IMR-90 (cell line): Measurements from ENCODE around the gene HES4. TPM values are rescaled to one million over a fixed set of nuclear protein-coding genes. Genes with fewer than 3 reads are reported as not detected.
A peak's percentile ranks its signal among the peaks of the same experiment; 100 is the strongest.

ENCODE experiments used
- ATAC-seq: fragments of 200-7000 bp; cut with Tn5 transposase; 2 replicates; pipeline ENCODE4 v1.9.1; 2020; ENCODE audit warnings: low read depth, mild to moderate bottlenecking, moderate library complexity
- BruUV-seq: library from RNA; stranded (reverse); fragments of 400-500 nt; replicated peaks from 2 replicates; lab custom pipeline; 2021; lab: Mats Ljungman, UMichigan
- CTCF ChIA-PET: fragments of 300-600 bp; formaldehyde crosslinking; extraction: SDS; loops from one replicate; lab custom pipeline; 2021; ENCODE audit warnings: antibody characterized with exemption; lab: Yijun Ruan, JAX
- POLR2A ChIA-PET: fragments of 300-600 bp; sonication (Branson Sonifier 250); formaldehyde crosslinking; loops from one replicate; lab custom pipeline; 2022; ENCODE audit warnings: antibody characterized with exemption; ENCODE audit not compliant: unreplicated experiment; lab: Charles Lee
- DNase-seq: peaks from one replicate; pipeline ENCODE4 v3.0.0; 2013
- H2AFZ ChIP-seq: replicated peaks from 2 replicates; pipeline ENCODE3; 2013; ENCODE audit warnings: low read length, mild to moderate bottlenecking; ENCODE audit not compliant: poor library complexity
- H2AK5ac ChIP-seq: 2 replicates; pipeline ENCODE4 v1.6.1; 2013; ENCODE audit warnings: low read depth, low read length, inconsistent platforms
- H2AK9ac ChIP-seq: replicated peaks from 2 replicates; pipeline ENCODE3; 2013; ENCODE audit warnings: mild to moderate bottlenecking, low read depth, low read length, moderate library complexity; ENCODE audit not compliant: poor library complexity
- H2BK120ac ChIP-seq: 2 replicates; pipeline ENCODE4 v1.6.1; 2013; ENCODE audit warnings: low read depth, low read length, inconsistent platforms
- H2BK15ac ChIP-seq: 3 replicates; pipeline ENCODE4 v1.6.1; 2013; ENCODE audit warnings: low read depth, low read length, inconsistent platforms
- H2BK20ac ChIP-seq: 2 replicates; pipeline ENCODE4 v1.6.1; 2013; ENCODE audit warnings: low read depth, mild to moderate bottlenecking, inconsistent platforms, low read length, moderate library complexity
- H2BK5ac ChIP-seq: 2 replicates; pipeline ENCODE4 v1.6.1; 2013; ENCODE audit warnings: mild to moderate bottlenecking, low read depth, low read length, inconsistent platforms; ENCODE audit not compliant: poor library complexity, severe bottlenecking
- H3K14ac ChIP-seq: replicated peaks from 2 replicates; pipeline ENCODE4 v1.6.1; 2013; ENCODE audit warnings: low read depth, low read length, inconsistent platforms
- H3K18ac ChIP-seq: 2 replicates; pipeline ENCODE4 v1.6.1; 2013; ENCODE audit warnings: low read depth, low read length, control low read depth
- H3K23ac ChIP-seq: 2 replicates; pipeline ENCODE4 v1.6.1; 2013; ENCODE audit warnings: low read depth, low read length, inconsistent platforms
- H3K27ac ChIP-seq: 2 replicates; pipeline ENCODE4 v1.5.1; 2013; ENCODE audit warnings: mild to moderate bottlenecking, control low read depth, low read length; ENCODE audit not compliant: insufficient read depth
- H3K27me3 ChIP-seq: 2 replicates; pipeline ENCODE4 v1.6.1; 2013; ENCODE audit warnings: low read length; ENCODE audit not compliant: control insufficient read depth, insufficient read depth
- H3K36me3 ChIP-seq: 2 replicates; pipeline ENCODE4 v1.6.1; 2013; ENCODE audit warnings: low read length, mixed read lengths; ENCODE audit not compliant: control insufficient read depth, insufficient read depth
- H3K4ac ChIP-seq: 2 replicates; pipeline ENCODE4 v1.6.1; 2013; ENCODE audit warnings: low read depth, low read length, inconsistent platforms
- H3K4me1 ChIP-seq: 2 replicates; pipeline ENCODE4 v1.6.1; 2013; ENCODE audit warnings: low read length, mixed read lengths; ENCODE audit not compliant: control insufficient read depth, insufficient read depth
- H3K4me2 ChIP-seq: 2 replicates; pipeline ENCODE4 v1.6.1; 2013; ENCODE audit warnings: low read depth, mild to moderate bottlenecking, control low read depth, low read length, moderate library complexity
- H3K4me3 ChIP-seq: 2 replicates; pipeline ENCODE4 v1.5.1; 2013; ENCODE audit warnings: low read depth, mild to moderate bottlenecking, control low read depth, low read length, moderate library complexity; ENCODE audit not compliant: insufficient read depth
- H3K56ac ChIP-seq: 2 replicates; pipeline ENCODE4 v1.6.1; 2013; ENCODE audit warnings: low read length, inconsistent platforms; ENCODE audit not compliant: insufficient read depth; ENCODE audit errors: extremely low read depth
- H3K79me1 ChIP-seq, 2 experiments: 2 replicates each; pipeline ENCODE4 v1.6.1; 2013; ENCODE audit warnings: low read length in 2 of 2, inconsistent platforms in 1 of 2, low read depth in 1 of 2
- H3K9ac ChIP-seq: 2 replicates; pipeline ENCODE4 v1.6.1; 2013; ENCODE audit warnings: low read depth, low read length, control low read depth
- H3K9me1 ChIP-seq: 2 replicates; pipeline ENCODE4 v1.6.1; 2013; ENCODE audit warnings: low read length, inconsistent platforms; ENCODE audit not compliant: insufficient read depth
- H3K9me3 ChIP-seq: 2 replicates; pipeline ENCODE4 v1.6.1; 2013; ENCODE audit warnings: low read length; ENCODE audit not compliant: control insufficient read depth, insufficient read depth
- H4K20me1 ChIP-seq: 2 replicates; pipeline ENCODE4 v1.6.1; 2013; ENCODE audit warnings: low read length, inconsistent platforms; ENCODE audit not compliant: insufficient read depth
- H4K5ac ChIP-seq: 2 replicates; pipeline ENCODE4 v1.6.1; 2013; ENCODE audit warnings: mild to moderate bottlenecking, low read depth, low read length, control low read depth
- H4K8ac ChIP-seq, 2 experiments: 2 replicates each; pipeline ENCODE4 v1.6.1; 2013; ENCODE audit warnings: low read depth in 2 of 2, low read length in 2 of 2, control low read depth in 1 of 2, inconsistent platforms in 1 of 2
- H4K91ac ChIP-seq: 2 replicates; pipeline ENCODE4 v1.6.1; 2013; ENCODE audit warnings: low read depth, low read length, inconsistent platforms; ENCODE audit not compliant: insufficient read depth
- BHLHE40 ChIP-seq: fragments of 150-350 bp; IDR thresholded peaks from 2 replicates; pipeline ENCODE4 v1.6.1; 2016; ENCODE audit warnings: mild to moderate bottlenecking, low read depth, low read length
- CEBPB ChIP-seq: IDR thresholded peaks from 2 replicates; pipeline ENCODE4 v1.6.1; 2012; ENCODE audit warnings: low read depth, low read length, improper control_type of control experiment
- CHD1 ChIP-seq: IDR thresholded peaks from 2 replicates; pipeline ENCODE4 v1.6.1; 2012; ENCODE audit warnings: low read depth, low read length, improper control_type of control experiment
- FOS ChIP-seq: fragments of 150-350 bp; IDR thresholded peaks from 2 replicates; pipeline ENCODE4 v1.6.1; 2016; ENCODE audit warnings: low read depth, low read length
- POLR2A ChIP-seq: IDR thresholded peaks from 2 replicates; pipeline ENCODE4 v1.6.1; 2012; ENCODE audit warnings: mild to moderate bottlenecking, low read depth, low read length
- RFX5 ChIP-seq: IDR thresholded peaks from 2 replicates; pipeline ENCODE4 v1.8.0; 2012; ENCODE audit warnings: low read depth, mild to moderate bottlenecking, low read length, moderate library complexity
- WGBS, 2 experiments: methylation state at CpG; one replicate each; pipeline versions ENCODE4 v1.1.5 to v1.1.7; 2013; ENCODE audit warnings: missing lambda C conversion rate in 2 of 2; ENCODE audit not compliant: insufficient read length in 1 of 2; ENCODE audit errors: extremely low coverage in 2 of 2; 5-methylcytosine and 5-hydroxymethylcytosine counted together
- dilution Hi-C: fragments of 300-500 bp; cut with HindIII; formaldehyde crosslinking; loops from one replicate; pipeline ENCODE4 v1.14.3; 2018; ENCODE audit warnings: low sequenced_read_pairs; ENCODE audit not compliant: unreplicated experiment
- in situ Hi-C: fragments of 300-500 bp; cut with MboI; formaldehyde crosslinking; loops from 3 replicates; pipeline ENCODE4 v1.14.3; 2019; ENCODE audit warnings: low sequenced_read_pairs, inconsistent platforms, mixed read lengths
- intact Hi-C: fragments of 100-400 bp; cut with micrococcal nuclease; formaldehyde crosslinking; loops from 2 replicates; pipeline ENCODE4 v1.10.0; 2022
- polyA plus RNA-seq, 3 experiments: library from polyadenylated mRNA; depleted of rRNA; stranded (reverse); fragments of >200 nt; gene quantifications; 2 replicates each; pipeline ENCODE4 v1.2.3, GENCODE V29; 2012; ENCODE audit warnings: low replicate concordance in 1 of 3
- total RNA-seq: library from RNA; depleted of rRNA; stranded (reverse); fragments of >200 nt; gene quantifications from 2 replicates; pipeline ENCODE4 v1.2.3, GENCODE V29; 2012
- TF ChIP-seq, protein P1 (sequence below): fragments of 150-350 bp; IDR thresholded peaks from 2 replicates; pipeline ENCODE4 v1.6.1; 2016; ENCODE audit warnings: low read depth, mild to moderate bottlenecking, low read length, moderate library complexity, borderline replicate concordance

Gene HES4
- total and polyA plus RNA-seq, 2 of the 4 experiments (the other 2 are of a cell fraction), result 1.4 to 11.7 TPM

- H3K9ac ChIP-seq, result no peak overlapping the region
- no peak for ATAC-seq
- ChIA-PET CTCF (no interaction called here), POLR2A (no interaction called here)
- no TSS peak for BruUV-seq
- 35% methylated on average over 4 of the region's 33 CpGs; no CpG with 5 or more reads in 1 of the 2 experiments for WGBS, 2 experiments
- H3K56ac ChIP-seq, result no peak overlapping the region
- H3K4ac ChIP-seq, result no peak overlapping the region
- TF ChIP-seq POLR2A (no peak), BHLHE40 (no peak), CEBPB (no peak), CHD1 (no peak), RFX5 (no peak), FOS (no peak)
- TF ChIP-seq, protein P1, sequence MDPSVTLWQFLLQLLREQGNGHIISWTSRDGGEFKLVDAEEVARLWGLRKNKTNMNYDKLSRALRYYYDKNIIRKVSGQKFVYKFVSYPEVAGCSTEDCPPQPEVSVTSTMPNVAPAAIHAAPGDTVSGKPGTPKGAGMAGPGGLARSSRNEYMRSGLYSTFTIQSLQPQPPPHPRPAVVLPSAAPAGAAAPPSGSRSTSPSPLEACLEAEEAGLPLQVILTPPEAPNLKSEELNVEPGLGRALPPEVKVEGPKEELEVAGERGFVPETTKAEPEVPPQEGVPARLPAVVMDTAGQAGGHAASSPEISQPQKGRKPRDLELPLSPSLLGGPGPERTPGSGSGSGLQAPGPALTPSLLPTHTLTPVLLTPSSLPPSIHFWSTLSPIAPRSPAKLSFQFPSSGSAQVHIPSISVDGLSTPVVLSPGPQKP, result no peak
- H3K14ac ChIP-seq, result no peak overlapping the region
- peak overlapping the region; percentile 45 for H2AK9ac ChIP-seq
- no peak overlapping the region for H2BK20ac ChIP-seq
- peaks cover 6% of the 10 kb centered on the region; the same call in 1 of the 2 replicates for H3K4me1 ChIP-seq
- H3K4me3 ChIP-seq, result no peak overlapping the region
- dilution Hi-C loops, result no loop called here
- H4K5ac ChIP-seq, result no peak overlapping the region
- no peak overlapping the region for H2AK5ac ChIP-seq
- H2AFZ ChIP-seq, result no peak overlapping the region
- peaks cover 6% of the 10 kb centered on the region for H3K9me1 ChIP-seq
- 0 out of 4 replicates have a peak, but pooled peaks cover 0 to 10% of the 10 kb centered on the region in 2 experiments for H3K79me1 ChIP-seq
- H3K18ac ChIP-seq, result no peak overlapping the region
- H3K36me3 ChIP-seq, result no peaks in the 10 kb centered on the region
- no peak overlapping the region for H3K4me2 ChIP-seq
- no peak overlapping the region for H4K8ac ChIP-seq
- H3K23ac ChIP-seq, result no peak overlapping the region
- DNase-seq, result no peak
- H2BK15ac ChIP-seq, result no peak overlapping the region
- no peak overlapping the region for H4K91ac ChIP-seq
- in situ Hi-C loops, result no loop called here
- H2BK120ac ChIP-seq, result no peak overlapping the region
- no peak overlapping the region for H3K27ac ChIP-seq
- peaks cover 5% of the 10 kb centered on the region; the same call in 1 of the 2 replicates for H3K27me3 ChIP-seq
- H2BK5ac ChIP-seq, result no peak overlapping the region
- no peaks in the 10 kb centered on the region for H3K9me3 ChIP-seq
- H4K20me1 ChIP-seq, result no peaks in the 10 kb centered on the region; the same call in 1 of the 2 replicates
- intact Hi-C loops, result no loop called here
Observed at GRCh38 chr1:970242-970972, 29.5 kb downstream of the HES4 start.
